GM18499 (cell line): ENCODE data around the gene ST6GALNAC6.
"Not testable (repeated sequence)": the region's sequence is repeated elsewhere in the genome, so short reads cannot be mapped to it uniquely, and the experiment has no call there.

Experiments
- ATAC-seq: cut with Tn5 transposase; IDR thresholded peaks from one replicate; pipeline ENCODE4 v1.9.1; 2021; ENCODE audit warnings: moderate number of reproducible peaks; ENCODE audit not compliant: insufficient read depth, unreplicated experiment

ST6GALNAC6 gene

GRCh38 chr9:127860779-127861178 lies 38.6 kb downstream of the ST6GALNAC6 start:
- ATAC-seq: no peak

GRCh38 chr9:127860260-127860659 lies 39.1 kb downstream of the ST6GALNAC6 start:
- ATAC-seq: no peak

- no peak for ATAC-seq
Observed at GRCh38 chr9:127858041-127858512, 41.3 kb downstream of the ST6GALNAC6 start.

GRCh38 chr9:127857278-127857677 lies 42.1 kb downstream of the ST6GALNAC6 start:
- no peak for ATAC-seq

GRCh38 chr9:127856729-127857116 lies 42.7 kb downstream of the ST6GALNAC6 start:
- no peak for ATAC-seq

- ATAC-seq: no peak
Observed at GRCh38 chr9:127856094-127856728, 43.2 kb downstream of the ST6GALNAC6 start.

- no peak for ATAC-seq
Observed at GRCh38 chr9:127855522-127855921, 43.9 kb downstream of the ST6GALNAC6 start.

GRCh38 chr9:127854960-127855359 lies 44.4 kb downstream of the ST6GALNAC6 start:
- no peak for ATAC-seq

- ATAC-seq: no peak
Observed at GRCh38 chr9:127854184-127854806, 45.1 kb downstream of the ST6GALNAC6 start, which contains the start of gene ENG. Gene ENG, minus strand, starts transcription at chr9:127854658. Its CDS starts 303 bp downstream, at chr9:127854355.

- ATAC-seq: no peak
Observed at GRCh38 chr9:127853312-127854183, 45.9 kb downstream of the ST6GALNAC6 start.

GRCh38 chr9:127852829-127853228 lies 46.6 kb downstream of the ST6GALNAC6 start:
- no peak for ATAC-seq

GRCh38 chr9:127850286-127850830 lies 49.0 kb downstream of the ST6GALNAC6 start:
- ATAC-seq: no peak

GRCh38 chr9:127848756-127849504 lies 50.5 kb downstream of the ST6GALNAC6 start:
- ATAC-seq: no peak

GRCh38 chr9:127847833-127848755 lies 51.3 kb downstream of the ST6GALNAC6 start:
- no peak for ATAC-seq

- ATAC-seq: no peak
Observed at GRCh38 chr9:127847178-127847510, 52.3 kb downstream of the ST6GALNAC6 start.

GRCh38 chr9:127846443-127847177 lies 52.8 kb downstream of the ST6GALNAC6 start:
- ATAC-seq: no peak

- ATAC-seq: not testable (repeated sequence)
Observed at GRCh38 chr9:127845619-127846018, 53.8 kb downstream of the ST6GALNAC6 start.

- ATAC-seq: no peak
Observed at GRCh38 chr9:127844821-127845359, 54.5 kb downstream of the ST6GALNAC6 start.
